Kidney (tissue), 14 donors: Measurements from ENCODE around the gene NPBWR2. TPM values are rescaled to one million over a fixed set of nuclear protein-coding genes. Genes with fewer than 3 reads are reported as not detected.

Experiments
- DNase-seq, 5 donors: peaks; one replicate each; pipeline ENCODE4 v3.0.0-alpha.2; 2013 to 2020
- FAIRE-seq: peaks from 2 replicates; lab custom pipeline; 2012; peaks lifted over from hg19 to GRCh38; lab: Jason Lieb, UNC
- H3K27ac ChIP-seq, 2 donors: one replicate each; pipeline ENCODE4 v1.7.0; 2013; ENCODE audit warnings: low read depth in 2 of 2, low read length in 2 of 2, inconsistent platforms in 1 of 2
- H3K27me3 ChIP-seq: one replicate; pipeline ENCODE4 v1.7.1; 2013; ENCODE audit warnings: low read length, inconsistent platforms; ENCODE audit not compliant: control insufficient read depth, insufficient read depth
- H3K36me3 ChIP-seq, 3 donors: one replicate each; pipeline versions ENCODE4 v1.7.0 to v1.7.1; 2013; ENCODE audit warnings: low read length in 3 of 3, control low read depth in 1 of 3, inconsistent platforms in 1 of 3; ENCODE audit not compliant: insufficient read depth in 3 of 3, control insufficient read depth in 2 of 3
- H3K4me1 ChIP-seq, 3 donors: one replicate each; pipeline versions ENCODE4 v1.7.0 to v1.7.1; 2013; ENCODE audit warnings: low read length in 3 of 3, inconsistent platforms in 1 of 3, low read depth in 1 of 3; ENCODE audit not compliant: control insufficient read depth in 2 of 3, insufficient read depth in 2 of 3
- H3K4me3 ChIP-seq, 3 donors: one replicate each; pipeline versions ENCODE4 v1.7.0 to v1.8.1; 2013; ENCODE audit warnings: low read length in 3 of 3, control low read depth in 1 of 3, inconsistent platforms in 1 of 3
- H3K9ac ChIP-seq, 3 donors: one replicate each; pipeline versions ENCODE4 v1.7.0 to v1.7.1; 2013; ENCODE audit warnings: low read length in 3 of 3, control low read depth in 1 of 3, inconsistent platforms in 1 of 3
- H3K9me3 ChIP-seq, 3 donors: one replicate each; pipeline versions ENCODE4 v1.7.0 to v1.7.1; 2013; ENCODE audit warnings: low read length in 3 of 3, control low read depth in 1 of 3, inconsistent platforms in 1 of 3; ENCODE audit not compliant: control insufficient read depth in 2 of 3, insufficient read depth in 1 of 3
- CTCF ChIP-seq: IDR thresholded peaks from 3 replicates; pipeline ENCODE4 v1.5.1; 2012; ENCODE audit warnings: mild to moderate bottlenecking, moderate library complexity, borderline replicate concordance; ENCODE audit not compliant: insufficient read depth; ENCODE audit errors: extremely low read depth
- intact Hi-C: fragments of 100-400 bp; cut with DNase I; formaldehyde crosslinking; loops from one replicate; pipeline ENCODE4 v1.11.1; 2022
- polyA plus RNA-seq: library from polyadenylated mRNA; stranded (reverse); fragments of 350-450 nt; fragmentation: Illumina TruSeq; extraction: RNeasy Lipid Tissue Mini Kit (QIAGEN cat#74804); gene quantifications from one replicate; pipeline ENCODE4 v1.2.3, GENCODE V29; 2014; ENCODE audit warnings: low read depth, low replicate concordance; ENCODE audit not compliant: insufficient read depth
- total RNA-seq: library from RNA; stranded (reverse); fragmentation: NEBNext Ultra II Directional; extraction: Animal tissue kit (Norgen Biotek cat#: 25700); gene quantifications from one replicate; pipeline ENCODE4 v1.2.1, GENCODE V29; 2021
- donor health status: control.
- donor health status: control.
- donor health status: control.
- donor health status: control.
- donor health status: control.
- donor health status: DM: yes; HTN: yes; CAD: no.
- donor health status: Normal renal cell carcinoma (clear cell type).

The NPBWR2 gene
- total and polyA plus RNA-seq, 2 donors from 2014 or later, result not detected

- no peak overlapping the region for H3K9ac ChIP-seq
These were observed 36.9 kb downstream of the NPBWR2 start for GRCh38 chr20:64070244-64070993.

GRCh38 chr20:64069614-64070243, 37.6 kb downstream of the NPBWR2 start:
- intact Hi-C loops, result no loop called here
- H3K27ac ChIP-seq, result no peak overlapping the region
- H3K4me1 ChIP-seq, result peaks cover 0 to 4% (median 0%) of the 10 kb centered on the region in 3 donors
- peak; percentile 42 for TF ChIP-seq CTCF
- DNase-seq, result peak in 2 of 5 donors; percentile 62 to 78
- no peak for FAIRE-seq
- no peak overlapping the region for H3K9ac ChIP-seq
- no peak overlapping the region for H3K4me3 ChIP-seq
- no peaks in the 10 kb centered on the region for H3K27me3 ChIP-seq
- H3K9me3 ChIP-seq, result no peaks in the 10 kb centered on the region
- H3K36me3 ChIP-seq, result no peaks in the 10 kb centered on the region

More at GRCh38 chr20:64070244-64070993, 36.9 kb downstream of the NPBWR2 start:
- Histone ChIP-seq H3K27me3 (no peaks in the 10 kb centered on the region), H3K27ac (no peak overlapping the region), H3K36me3 (no peaks in the 10 kb centered on the region), H3K9me3 (no peaks in the 10 kb centered on the region), H3K4me1 (no peaks in the 10 kb centered on the region), H3K4me3 (no peak overlapping the region)
- DNase-seq, result no peak
- FAIRE-seq, result no peak
- TF ChIP-seq CTCF, result no peak
- intact Hi-C loops, result no loop called here

- FAIRE-seq (no peak), DNase-seq (no peak)
- H3K36me3 ChIP-seq, result no peaks in the 10 kb centered on the region
- H3K9ac ChIP-seq, result no peak overlapping the region
- no peak overlapping the region for H3K27ac ChIP-seq
- no peaks in the 10 kb centered on the region for H3K27me3 ChIP-seq
- H3K4me1 ChIP-seq, result peaks cover 0 to 6% (median 4%) of the 10 kb centered on the region in 3 donors
- no peaks in the 10 kb centered on the region for H3K9me3 ChIP-seq
- no peak overlapping the region for H3K4me3 ChIP-seq
- intact Hi-C loops, result no loop called here
- no peak for TF ChIP-seq CTCF
These were observed 38.2 kb downstream of the NPBWR2 start for GRCh38 chr20:64069209-64069613.
